SK-N-SH (cell line): ENCODE data around the gene IDUA. TPM values are rescaled to one million over a fixed set of nuclear protein-coding genes. Genes with fewer than 3 reads are reported as not detected.

ENCODE experiments used
- CTCF ChIA-PET: fragments of 300-600, 350-600 bp; formaldehyde crosslinking; extraction: SDS; loops from one replicate; lab custom pipeline; 2021; lab: Yijun Ruan, JAX
- POLR2A ChIA-PET: fragments of 350-600 bp; sonication (Branson Sonifier 250); formaldehyde crosslinking; extraction: SDS; loops from one replicate; lab custom pipeline; 2020; ENCODE audit warnings: antibody characterized with exemption, inconsistent platforms; lab: Yijun Ruan, JAX
- DNase-seq: peaks from one replicate; pipeline ENCODE4 v3.0.0; 2012
- H2AFZ ChIP-seq: fragments of 200-600 bp; sonication (generic); 2 replicates; pipeline ENCODE4 v1.8.1; 2016; ENCODE audit warnings: antibody characterized with exemption, mild to moderate bottlenecking, low read depth
- H3F3A ChIP-seq: fragments of 200-600 bp; sonication (generic); replicated peaks from 2 replicates; pipeline ENCODE3; 2016; ENCODE audit warnings: antibody characterized with exemption, mild to moderate bottlenecking; ENCODE audit not compliant: insufficient read depth
- H3K27ac ChIP-seq, 2 experiments: fragments of 200-500 bp in 1 of 2; fragments of 200-600 bp in 1 of 2; sonication (Bioruptor generic) in 1 of 2; sonication (generic), shearing (Covaris generic) in 1 of 2; 2 replicates each; pipeline versions ENCODE4 v1.5.1 to v1.6.1; 2014 to 2016; ENCODE audit warnings: low read depth in 2 of 2, inconsistent platforms in 1 of 2, low read length in 1 of 2, mild to moderate bottlenecking in 1 of 2, mixed read lengths in 1 of 2
- H3K27me3 ChIP-seq: fragments of 200-600 bp; sonication (generic), shearing (Covaris generic); 2 replicates; pipeline ENCODE4 v1.6.1; 2016; ENCODE audit warnings: mixed run types; ENCODE audit not compliant: insufficient read depth
- H3K36me3 ChIP-seq, 2 experiments: fragments of 200-500 bp in 1 of 2; fragments of 200-600 bp in 1 of 2; sonication (Bioruptor generic) in 1 of 2; sonication (generic) in 1 of 2; replicated peaks in 1 of 2; 2 replicates each; pipeline versions ENCODE3 to v1.5.1; 2014 to 2016; ENCODE audit warnings: low read length in 1 of 2, mild to moderate bottlenecking in 1 of 2; ENCODE audit not compliant: insufficient read depth in 2 of 2, control insufficient read depth in 1 of 2
- H3K4me1 ChIP-seq, 2 experiments: fragments of 200-500 bp in 1 of 2; fragments of 200-600 bp in 1 of 2; sonication (Bioruptor generic) in 1 of 2; sonication (generic), shearing (Covaris generic) in 1 of 2; 2 replicates each; pipeline versions ENCODE4 v1.5.1 to v1.6.1; 2014 to 2016; ENCODE audit warnings: low read depth in 1 of 2, low read length in 1 of 2, mixed run types in 1 of 2; ENCODE audit not compliant: insufficient read depth in 2 of 2, control insufficient read depth in 1 of 2
- H3K4me2 ChIP-seq: fragments of 200-600 bp; sonication (generic), shearing (Covaris generic); 2 replicates; pipeline ENCODE4 v1.6.1; 2017; ENCODE audit warnings: mixed run types
- H3K4me3 ChIP-seq, 2 experiments: fragments of 200-500 bp in 1 of 2; fragments of 200-600 bp in 1 of 2; sonication (Bioruptor generic) in 1 of 2; sonication (generic), shearing (Covaris generic) in 1 of 2; 2 replicates each; pipeline versions ENCODE4 v1.5.1 to v1.8.1; 2014 to 2016; ENCODE audit warnings: low read depth in 2 of 2, inconsistent platforms in 1 of 2, low read length in 1 of 2, mild to moderate bottlenecking in 1 of 2, mixed read lengths in 1 of 2, moderate library complexity in 1 of 2
- H3K79me2 ChIP-seq: fragments of 200-600 bp; sonication (generic); 2 replicates; pipeline ENCODE4 v1.8.1; 2017; ENCODE audit warnings: mild to moderate bottlenecking; ENCODE audit not compliant: insufficient read depth
- H3K9ac ChIP-seq: fragments of 200-600 bp; sonication (generic); 2 replicates; pipeline ENCODE4 v1.6.1; 2017; ENCODE audit warnings: mixed run types
- H3K9me2 ChIP-seq: fragments of 200-600 bp; sonication (generic); 2 replicates; pipeline ENCODE4 v1.6.1; 2017; ENCODE audit warnings: mixed run types
- H3K9me3 ChIP-seq: fragments of 200-600 bp; sonication (generic); 2 replicates; pipeline ENCODE4 v1.6.1; 2017; ENCODE audit warnings: mixed run types, mild to moderate bottlenecking, moderate library complexity
- H4K20me1 ChIP-seq: fragments of 200-600 bp; sonication (generic); 2 replicates; pipeline ENCODE4 v1.6.1; 2017; ENCODE audit warnings: mild to moderate bottlenecking, mixed run types; ENCODE audit not compliant: insufficient read depth
- CHD2 ChIP-seq: fragments of 150-350 bp; IDR thresholded peaks from 2 replicates; pipeline ENCODE4 v1.6.1; 2018; ENCODE audit warnings: low read length; ENCODE audit not compliant: partially characterized antibody
- ELF1 ChIP-seq: IDR thresholded peaks from 2 replicates; pipeline ENCODE4 v1.4.0; 2012
- MEF2A ChIP-seq: IDR thresholded peaks from 2 replicates; pipeline ENCODE4 v1.4.0; 2012; ENCODE audit warnings: low read depth, borderline replicate concordance
- POLR2AphosphoS5 ChIP-seq: IDR thresholded peaks from 2 replicates; pipeline ENCODE4 v1.6.1; 2012; ENCODE audit warnings: low read depth, low read length
- SIN3A ChIP-seq: IDR thresholded peaks from 2 replicates; pipeline ENCODE4 v1.6.1; 2012; ENCODE audit warnings: low read depth, mild to moderate bottlenecking, low read length, moderate library complexity, borderline replicate concordance
- WGBS: methylation state at CpG from one replicate; pipeline ENCODE4 v1.1.6; 2017; ENCODE audit warnings: low lambda C conversion rate; 5-methylcytosine and 5-hydroxymethylcytosine counted together
- polyA plus RNA-seq, 3 experiments: library from polyadenylated mRNA; depleted of rRNA; stranded (reverse); fragments of >200 nt; gene quantifications; 2 replicates each; pipeline ENCODE4 v1.2.3, GENCODE V29; 2012
- TF ChIP-seq, protein P1 (sequence below): IDR thresholded peaks from 2 replicates; pipeline ENCODE4; 2012
- TF ChIP-seq, protein P2 (sequence below): IDR thresholded peaks from 2 replicates; pipeline ENCODE4 v1.4.0; 2012; ENCODE audit warnings: low read depth, borderline replicate concordance
- TF ChIP-seq, protein P3 (sequence below): fragments of 200-600 bp; sonication (generic); IDR thresholded peaks from 2 replicates; pipeline ENCODE4 v1.6.1; 2017; ENCODE audit warnings: antibody characterized with exemption, mild to moderate bottlenecking, moderate library complexity

The IDUA gene
- polyA plus RNA-seq, 1 of the 3 experiments (the other 2 are of a cell fraction): 24.4 TPM

DNA sequence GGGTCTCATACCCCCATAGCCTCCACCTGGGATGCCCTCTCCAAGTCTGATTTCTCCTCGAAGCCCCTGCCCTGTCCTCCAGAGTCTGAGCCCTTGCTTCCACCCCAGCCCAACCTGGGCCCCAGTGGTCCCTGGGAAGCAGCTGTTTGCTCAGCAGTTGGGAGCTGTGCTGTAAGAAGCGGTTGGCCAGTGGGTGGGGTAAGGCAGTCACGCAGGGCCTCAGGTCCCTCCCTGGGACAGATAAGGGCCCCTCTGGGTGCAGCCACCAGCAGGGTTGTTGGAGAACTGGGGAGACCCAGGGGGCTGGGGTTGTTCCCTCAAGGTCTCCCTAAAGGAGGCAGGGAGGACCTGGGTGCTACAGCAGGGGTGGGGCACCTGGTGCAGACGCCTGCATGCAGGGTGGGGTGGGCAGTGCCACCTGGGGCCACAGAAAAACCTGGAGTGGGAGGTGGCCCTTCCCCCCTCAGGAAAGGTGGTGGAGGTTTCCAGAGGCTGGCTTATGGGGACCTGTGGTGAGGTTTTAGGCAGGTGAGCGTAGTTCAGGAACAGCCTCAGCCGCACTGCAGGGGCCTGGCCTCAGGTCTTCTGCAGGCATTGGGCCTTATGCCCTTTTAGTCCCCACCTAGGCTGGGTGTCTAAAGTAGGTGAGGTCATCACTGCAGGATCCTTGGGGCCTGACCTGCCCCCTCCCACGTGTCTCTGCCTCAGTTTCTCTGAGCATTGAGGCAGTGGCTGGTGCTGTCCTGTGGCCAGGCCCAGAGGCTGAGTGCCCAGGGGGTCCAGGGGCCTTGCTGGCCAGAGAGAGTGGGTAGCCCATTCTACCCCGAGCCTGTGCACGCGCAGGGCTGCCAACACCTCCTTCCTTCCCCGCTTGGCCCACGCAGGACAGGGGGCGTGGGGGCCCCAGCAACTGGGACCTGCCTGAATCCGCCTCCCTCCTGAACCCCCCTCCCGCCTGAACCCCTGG, 9.5 kb downstream of the IDUA start (continued):
- TF ChIP-seq CHD2 (no peak), SIN3A (no peak)
- TF ChIP-seq, protein P1, sequence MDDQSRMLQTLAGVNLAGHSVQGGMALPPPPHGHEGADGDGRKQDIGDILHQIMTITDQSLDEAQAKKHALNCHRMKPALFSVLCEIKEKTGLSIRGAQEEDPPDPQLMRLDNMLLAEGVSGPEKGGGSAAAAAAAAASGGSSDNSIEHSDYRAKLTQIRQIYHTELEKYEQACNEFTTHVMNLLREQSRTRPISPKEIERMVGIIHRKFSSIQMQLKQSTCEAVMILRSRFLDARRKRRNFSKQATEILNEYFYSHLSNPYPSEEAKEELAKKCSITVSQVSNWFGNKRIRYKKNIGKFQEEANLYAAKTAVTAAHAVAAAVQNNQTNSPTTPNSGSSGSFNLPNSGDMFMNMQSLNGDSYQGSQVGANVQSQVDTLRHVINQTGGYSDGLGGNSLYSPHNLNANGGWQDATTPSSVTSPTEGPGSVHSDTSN: no peak

DNA sequence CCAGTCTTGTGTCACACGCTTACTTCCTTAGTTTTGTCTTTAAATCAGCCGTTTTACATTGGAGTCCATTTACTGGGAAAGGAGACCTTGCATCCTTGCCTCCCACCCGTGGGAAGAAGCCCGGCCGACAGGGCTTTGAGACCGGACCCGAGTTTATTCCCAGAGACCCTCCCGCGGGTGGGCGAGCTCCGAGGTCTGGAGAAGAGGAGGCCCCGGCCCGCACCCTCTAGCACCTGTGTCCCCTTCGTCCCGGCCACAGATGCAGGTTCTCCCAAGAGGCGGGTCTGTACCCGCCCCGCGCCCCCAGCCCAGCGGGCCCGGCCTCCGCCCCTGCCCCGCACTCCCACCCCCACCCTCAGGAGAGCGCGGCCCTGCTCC, 10.1 kb downstream of the IDUA start:
- ChIA-PET POLR2A (no interaction called here), CTCF (no interaction called here)
- Histone ChIP-seq H3K9me3 (no peaks in the 10 kb centered on the region), H4K20me1 (peaks cover 14% of the 10 kb centered on the region; the same call in 1 of the 2 replicates), H3K9ac (no peak overlapping the region), H3K9me2 (no peaks in the 10 kb centered on the region), H3K4me1 (no peaks in the 10 kb centered on the region; a peak in 1 of 4 replicates), H3K36me3 (peaks cover 0 to 4% of the 10 kb centered on the region in 2 experiments), H3K27me3 (peaks cover 10% of the 10 kb centered on the region), H3K27ac (no peak overlapping the region), H3K79me2 (no peaks in the 10 kb centered on the region), H3K4me2 (no peak overlapping the region), H3F3A (no peaks in the 10 kb centered on the region), H2AFZ (no peak overlapping the region), H3K4me3 (no peak overlapping the region)
- 14% methylated on average over 15 of the region's 25 CpGs for WGBS
- DNase-seq: no peak
- TF ChIP-seq ELF1 (no peak), POLR2AphosphoS5 (no peak), MEF2A (no peak)
- TF ChIP-seq, protein P2, sequence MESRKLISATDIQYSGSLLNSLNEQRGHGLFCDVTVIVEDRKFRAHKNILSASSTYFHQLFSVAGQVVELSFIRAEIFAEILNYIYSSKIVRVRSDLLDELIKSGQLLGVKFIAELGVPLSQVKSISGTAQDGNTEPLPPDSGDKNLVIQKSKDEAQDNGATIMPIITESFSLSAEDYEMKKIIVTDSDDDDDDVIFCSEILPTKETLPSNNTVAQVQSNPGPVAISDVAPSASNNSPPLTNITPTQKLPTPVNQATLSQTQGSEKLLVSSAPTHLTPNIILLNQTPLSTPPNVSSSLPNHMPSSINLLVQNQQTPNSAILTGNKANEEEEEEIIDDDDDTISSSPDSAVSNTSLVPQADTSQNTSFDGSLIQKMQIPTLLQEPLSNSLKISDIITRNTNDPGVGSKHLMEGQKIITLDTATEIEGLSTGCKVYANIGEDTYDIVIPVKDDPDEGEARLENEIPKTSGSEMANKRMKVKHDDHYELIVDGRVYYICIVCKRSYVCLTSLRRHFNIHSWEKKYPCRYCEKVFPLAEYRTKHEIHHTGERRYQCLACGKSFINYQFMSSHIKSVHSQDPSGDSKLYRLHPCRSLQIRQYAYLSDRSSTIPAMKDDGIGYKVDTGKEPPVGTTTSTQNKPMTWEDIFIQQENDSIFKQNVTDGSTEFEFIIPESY: no peak
- TF ChIP-seq, protein P3, sequence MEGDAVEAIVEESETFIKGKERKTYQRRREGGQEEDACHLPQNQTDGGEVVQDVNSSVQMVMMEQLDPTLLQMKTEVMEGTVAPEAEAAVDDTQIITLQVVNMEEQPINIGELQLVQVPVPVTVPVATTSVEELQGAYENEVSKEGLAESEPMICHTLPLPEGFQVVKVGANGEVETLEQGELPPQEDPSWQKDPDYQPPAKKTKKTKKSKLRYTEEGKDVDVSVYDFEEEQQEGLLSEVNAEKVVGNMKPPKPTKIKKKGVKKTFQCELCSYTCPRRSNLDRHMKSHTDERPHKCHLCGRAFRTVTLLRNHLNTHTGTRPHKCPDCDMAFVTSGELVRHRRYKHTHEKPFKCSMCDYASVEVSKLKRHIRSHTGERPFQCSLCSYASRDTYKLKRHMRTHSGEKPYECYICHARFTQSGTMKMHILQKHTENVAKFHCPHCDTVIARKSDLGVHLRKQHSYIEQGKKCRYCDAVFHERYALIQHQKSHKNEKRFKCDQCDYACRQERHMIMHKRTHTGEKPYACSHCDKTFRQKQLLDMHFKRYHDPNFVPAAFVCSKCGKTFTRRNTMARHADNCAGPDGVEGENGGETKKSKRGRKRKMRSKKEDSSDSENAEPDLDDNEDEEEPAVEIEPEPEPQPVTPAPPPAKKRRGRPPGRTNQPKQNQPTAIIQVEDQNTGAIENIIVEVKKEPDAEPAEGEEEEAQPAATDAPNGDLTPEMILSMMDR: no peak
